GM23338 (cell line): ENCODE data around the gene DCLRE1C. TPM values are rescaled to one million over a fixed set of nuclear protein-coding genes. Genes with fewer than 3 reads are reported as not detected.
A peak's percentile ranks its signal among the peaks of the same experiment; 100 is the strongest.

Experiments used
- ATAC-seq: fragments of 200-7000 bp; cut with Tn5 transposase; 3 replicates; pipeline ENCODE4 v1.9.1; 2020
- DNase-seq: peaks from one replicate; pipeline ENCODE4 v3.0.0-alpha.2; 2015; ENCODE audit warnings: low spot score
- H2AFZ ChIP-seq: fragments of 200-600 bp; sonication (generic); 2 replicates; pipeline ENCODE4 v1.8.0; 2016; ENCODE audit warnings: antibody characterized with exemption, mild to moderate bottlenecking, moderate library complexity
- H3F3A ChIP-seq: fragments of 200-600 bp; sonication (generic); replicated peaks from 2 replicates; pipeline ENCODE4 v1.8.0; 2017; ENCODE audit warnings: antibody characterized with exemption, mixed run types, low read depth
- H3K27ac ChIP-seq: fragments of 200-600 bp; sonication (generic); 2 replicates; pipeline ENCODE4 v1.6.1; 2016; ENCODE audit warnings: low read depth
- H3K27me3 ChIP-seq: fragments of 200-600 bp; sonication (generic); 2 replicates; pipeline ENCODE4 v1.8.0; 2016; ENCODE audit warnings: mild to moderate bottlenecking, mixed run types, moderate library complexity; ENCODE audit not compliant: insufficient read depth
- H3K36me3 ChIP-seq: fragments of 200-600 bp; sonication (generic); 2 replicates; pipeline ENCODE4 v1.8.0; 2016; ENCODE audit warnings: mild to moderate bottlenecking; ENCODE audit not compliant: insufficient read depth
- H3K4me1 ChIP-seq: fragments of 200-600 bp; sonication (generic); 2 replicates; pipeline ENCODE4 v1.8.0; 2016; ENCODE audit warnings: mild to moderate bottlenecking, moderate library complexity; ENCODE audit not compliant: insufficient read depth
- H3K4me2 ChIP-seq: fragments of 200-600 bp; sonication (generic); 2 replicates; pipeline ENCODE4 v1.7.1; 2017; ENCODE audit warnings: mixed run types
- H3K4me3 ChIP-seq: fragments of 200-600 bp; sonication (generic); 2 replicates; pipeline ENCODE4 v1.6.1; 2016; ENCODE audit warnings: mixed run types
- H3K79me2 ChIP-seq: fragments of 200-600 bp; sonication (generic); replicated peaks from 2 replicates; pipeline ENCODE4 v1.8.0; 2017; ENCODE audit warnings: mild to moderate bottlenecking; ENCODE audit not compliant: insufficient read depth
- H3K9me2 ChIP-seq: fragments of 200-600 bp; sonication (generic); 2 replicates; pipeline ENCODE4 v1.8.0; 2017; ENCODE audit not compliant: insufficient read depth
- H4K20me1 ChIP-seq: fragments of 200-600 bp; sonication (generic); replicated peaks from 2 replicates; pipeline ENCODE4 v1.8.0; 2017; ENCODE audit warnings: mild to moderate bottlenecking; ENCODE audit not compliant: insufficient read depth
- H3K27ac Mint-ChIP-seq: 2 replicates; pipeline ENCODE4 v1.8.0; 2020; ENCODE audit warnings: inconsistent platforms, mild to moderate bottlenecking, moderate library complexity, mixed read lengths
- H3K27me3 Mint-ChIP-seq: 3 replicates; pipeline ENCODE4 v1.8.0; 2022; ENCODE audit warnings: low read depth, mild to moderate bottlenecking, moderate library complexity, mixed read lengths, inconsistent platforms; ENCODE audit not compliant: insufficient read depth, poor library complexity
- H3K36me3 Mint-ChIP-seq: 3 replicates; pipeline ENCODE4 v1.8.0; 2021; ENCODE audit warnings: low read depth, mild to moderate bottlenecking, inconsistent platforms, moderate library complexity, mixed read lengths
- H3K4me1 Mint-ChIP-seq: 3 replicates; pipeline ENCODE4 v1.8.0; 2020; ENCODE audit warnings: mild to moderate bottlenecking, inconsistent platforms, mixed read lengths
- H3K4me3 Mint-ChIP-seq: 3 replicates; pipeline ENCODE4 v1.8.0; 2021; ENCODE audit warnings: moderate library complexity, mild to moderate bottlenecking, inconsistent platforms, mixed read lengths
- H3K9me3 Mint-ChIP-seq: 3 replicates; pipeline ENCODE4 v1.8.0; 2020; ENCODE audit warnings: moderate library complexity, mild to moderate bottlenecking, inconsistent platforms, mixed read lengths
- CREB1 ChIP-seq: fragments of 250-450 bp; sonication (Bioruptor Pico); IDR thresholded peaks from 2 replicates; pipeline ENCODE4 v1.5.0; 2020; ENCODE audit warnings: low read depth, mild to moderate bottlenecking, moderate library complexity
- CTCF ChIP-seq, 2 experiments: fragments of 200-600 bp in 1 of 2; sonication (generic) in 1 of 2; conservative IDR thresholded peaks; 2 replicates each; pipeline versions ENCODE4 v1.5.1 to v1.6.1; 2016 to 2017; ENCODE audit warnings: antibody characterized with exemption in 2 of 2, low read depth in 2 of 2, mild to moderate bottlenecking in 2 of 2, moderate library complexity in 1 of 2
- ETS1 ChIP-seq: IDR thresholded peaks from 2 replicates; pipeline ENCODE4 v1.6.1; 2016; ENCODE audit warnings: antibody characterized with exemption
- EZH2phosphoT487 ChIP-seq: fragments of 200-600 bp; sonication (generic); IDR thresholded peaks from one replicate; pipeline ENCODE4 v1.8.1; 2018; ENCODE audit warnings: antibody characterized with exemption; ENCODE audit not compliant: unreplicated experiment
- JUNB ChIP-seq: IDR thresholded peaks from one replicate; pipeline ENCODE4 v1.6.1; 2016; ENCODE audit warnings: antibody characterized with exemption; ENCODE audit not compliant: unreplicated experiment
- NANOG ChIP-seq: IDR thresholded peaks from 2 replicates; pipeline ENCODE4 v1.6.1; 2016; ENCODE audit warnings: antibody characterized with exemption, borderline replicate concordance
- POLR2AphosphoS5 ChIP-seq: IDR thresholded peaks from 2 replicates; pipeline ENCODE4 v1.6.1; 2016; ENCODE audit warnings: antibody characterized with exemption, low read depth
- STAT1 ChIP-seq: IDR thresholded peaks from one replicate; pipeline ENCODE4 v1.6.1; 2016; ENCODE audit warnings: antibody characterized with exemption; ENCODE audit not compliant: unreplicated experiment
- ZNF114 ChIP-seq: fragments of 250-450 bp; sonication (Bioruptor Pico); IDR thresholded peaks from 2 replicates; pipeline ENCODE4 v1.5.0; 2020; ENCODE audit warnings: mild to moderate bottlenecking, moderate library complexity
- ZNF331 ChIP-seq: fragments of 250-450 bp; sonication (Bioruptor Pico); IDR thresholded peaks from 2 replicates; pipeline ENCODE4 v1.5.0; 2020; ENCODE audit warnings: low read depth, mild to moderate bottlenecking, moderate library complexity
- ZNF462 ChIP-seq: fragments of 250-450 bp; sonication (Bioruptor Pico); IDR thresholded peaks from 2 replicates; pipeline ENCODE4 v1.5.0; 2020; ENCODE audit warnings: mild to moderate bottlenecking, moderate library complexity
- polyA plus RNA-seq: library from polyadenylated mRNA; unstranded; fragments of >200 nt; fragmentation: Nextera tagmentation; extraction: Ambion mirVana; gene quantifications from 2 replicates; pipeline ENCODE4 v1.2.1, GENCODE V29; 2016
- total RNA-seq: library from RNA; depleted of rRNA; stranded (reverse); fragments of >200 nt; shearing (Covaris generic); gene quantifications from 2 replicates; pipeline ENCODE4 v1.2.3, GENCODE V29; 2014

Gene DCLRE1C
- total and polyA plus RNA-seq, 2 experiments from 2014 or later = 3.9 to 30.2 TPM

GRCh38 chr10:14971867-14972448, 18.1 kb upstream of the DCLRE1C start:
- Histone ChIP-seq H2AFZ (no peak overlapping the region), H3K4me1 (no peaks in the 10 kb centered on the region), H3K9me2 (no peaks in the 10 kb centered on the region), H3F3A (no peaks in the 10 kb centered on the region), H3K36me3 (no peaks in the 10 kb centered on the region), H3K27ac (no peak overlapping the region), H3K4me2 (no peak overlapping the region), H3K4me3 (no peak overlapping the region), H3K79me2 (no peaks in the 10 kb centered on the region), H3K27me3 (no peaks in the 10 kb centered on the region), H4K20me1 (no peaks in the 10 kb centered on the region)
- H3K27ac Mint-ChIP-seq = no peak overlapping the region
- DNase-seq (peak; percentile 52), ATAC-seq (peak; percentile 78)
- no peak for TF ChIP-seq NANOG
- no peak for TF ChIP-seq STAT1
- no peak for TF ChIP-seq JUNB
- no peak for TF ChIP-seq ETS1
- no peak for TF ChIP-seq CREB1 (CRISPR knock-in tag)
- peak; percentile 60 to 73 for TF ChIP-seq CTCF (conservative IDR thresholded peaks at IDR 0.05; ENCODE audit: low read depth in 2 of 2)
- TF ChIP-seq POLR2AphosphoS5 = no peak
- H3K4me3 Mint-ChIP-seq = no peak overlapping the region
- no peaks in the 10 kb centered on the region for H3K9me3 Mint-ChIP-seq
- peaks cover 12% of the 10 kb centered on the region for H3K27me3 Mint-ChIP-seq
- no peaks in the 10 kb centered on the region for H3K36me3 Mint-ChIP-seq
- H3K4me1 Mint-ChIP-seq = peaks cover 2% of the 10 kb centered on the region; the same call in 2 of the 3 replicates

GRCh38 chr10:14967897-14968296, 14.0 kb upstream of the DCLRE1C start:
- H3K27me3 ChIP-seq = peaks cover 10% of the 10 kb centered on the region; the same call in 1 of the 2 replicates
- H3K4me1 ChIP-seq = no peaks in the 10 kb centered on the region
- Mint-ChIP-seq H3K4me1 (no peaks in the 10 kb centered on the region), H3K4me3 (no peak overlapping the region), H3K27ac (no peak overlapping the region), H3K27me3 (peaks cover 9% of the 10 kb centered on the region), H3K9me3 (no peaks in the 10 kb centered on the region), H3K36me3 (no peaks in the 10 kb centered on the region)
- H3K4me3 ChIP-seq = no peak overlapping the region
- H3F3A ChIP-seq = no peaks in the 10 kb centered on the region
- no peak for ATAC-seq
- H3K27ac ChIP-seq = no peak overlapping the region
- H4K20me1 ChIP-seq = no peaks in the 10 kb centered on the region
- DNase-seq = no peak
- H3K36me3 ChIP-seq = no peaks in the 10 kb centered on the region
- H3K79me2 ChIP-seq = no peaks in the 10 kb centered on the region
- no peaks in the 10 kb centered on the region for H3K9me2 ChIP-seq
- H2AFZ ChIP-seq = no peak overlapping the region
- H3K4me2 ChIP-seq = no peak overlapping the region
- TF ChIP-seq ZNF462 (no peak), ZNF114 (no peak), ZNF331 (CRISPR knock-in tag) (no peak), EZH2phosphoT487 (no peak)
